HepG2 (cell line): Measurements from ENCODE around the gene TKFC. TPM values are rescaled to one million over a fixed set of nuclear protein-coding genes. Genes with fewer than 3 reads are reported as not detected.
A peak's percentile ranks its signal among the peaks of the same experiment; 100 is the strongest.

Experiments
- ARID3A ChIP-seq: IDR thresholded peaks from 2 replicates; pipeline ENCODE4 v1.6.1; 2012; ENCODE audit warnings: low read depth, low read length, improper control_type of control experiment
- ARID5B ChIP-seq: IDR thresholded peaks from 2 replicates; pipeline ENCODE4 v1.4.0; 2020; ENCODE audit warnings: mild to moderate bottlenecking, missing genetic modification reagents
- ESRRA ChIP-seq: sonication (generic); formaldehyde crosslinking; IDR thresholded peaks from 2 replicates; pipeline ENCODE4 v1.5.1; 2020; ENCODE audit warnings: mild to moderate bottlenecking, low read depth, missing genetic modification reagents
- GFI1 ChIP-seq: sonication (generic); formaldehyde crosslinking; IDR thresholded peaks from 2 replicates; pipeline ENCODE4 v1.5.0; 2020; ENCODE audit warnings: missing genetic modification reagents, mild to moderate bottlenecking, borderline replicate concordance
- MAZ ChIP-seq, 2 experiments: sonication (generic) in 1 of 2; formaldehyde crosslinking in 1 of 2; IDR thresholded peaks; 2 replicates each; pipeline versions ENCODE4 v1.5.0 to v1.6.1; 2012 to 2020; ENCODE audit warnings: low read depth in 2 of 2, mild to moderate bottlenecking in 2 of 2, borderline replicate concordance in 1 of 2, improper control_type of control experiment in 1 of 2, low read length in 1 of 2, missing genetic modification reagents in 1 of 2, moderate library complexity in 1 of 2
- NCOA1 ChIP-seq: sonication (generic); formaldehyde crosslinking; IDR thresholded peaks from 2 replicates; pipeline ENCODE4 v1.9.0; 2021; ENCODE audit warnings: missing genetic modification reagents
- RELA ChIP-seq: sonication (generic); formaldehyde crosslinking; IDR thresholded peaks from 2 replicates; pipeline ENCODE4 v1.4.0; 2020; ENCODE audit warnings: missing genetic modification reagents
- SRSF1 ChIP-seq: fragments of 200-400 bp; formaldehyde crosslinking; optimal IDR thresholded peaks from 2 replicates; pipeline ENCODE3; 2017; ENCODE audit warnings: mild to moderate bottlenecking, low read depth, low read length, moderate library complexity
- THAP9 ChIP-seq: sonication (generic); formaldehyde crosslinking; IDR thresholded peaks from 2 replicates; pipeline ENCODE4; 2020; ENCODE audit warnings: missing genetic modification reagents, mild to moderate bottlenecking, borderline replicate concordance
- THYN1 ChIP-seq: sonication (generic); formaldehyde crosslinking; IDR thresholded peaks from 2 replicates; pipeline ENCODE4 v1.8.1; 2023; ENCODE audit warnings: low read depth, mild to moderate bottlenecking, moderate library complexity, missing genetic modification reagents, borderline replicate concordance
- YY1 ChIP-seq: IDR thresholded peaks from 2 replicates; pipeline ENCODE4 v1.6.1; 2011; ENCODE audit warnings: low read length, low read depth, moderate library complexity, mild to moderate bottlenecking; ENCODE audit not compliant: insufficient read depth, insufficient replicate concordance
- ZMYM4 ChIP-seq: sonication (generic); formaldehyde crosslinking; IDR thresholded peaks from 2 replicates; pipeline ENCODE4 v1.8.1; 2023; ENCODE audit warnings: mild to moderate bottlenecking, missing genetic modification reagents
- ZNF263 ChIP-seq: sonication (generic); formaldehyde crosslinking; IDR thresholded peaks from 2 replicates; pipeline ENCODE4 v1.4.0; 2020; ENCODE audit warnings: missing genetic modification reagents
- ZNF451 ChIP-seq: sonication (generic); formaldehyde crosslinking; IDR thresholded peaks from 2 replicates; pipeline ENCODE4 v1.5.0; 2020; ENCODE audit warnings: mild to moderate bottlenecking, missing genetic modification reagents
- ZNF460 ChIP-seq: sonication (generic); formaldehyde crosslinking; IDR thresholded peaks from 2 replicates; pipeline ENCODE4 v1.5.1; 2020; ENCODE audit warnings: missing genetic modification reagents, mild to moderate bottlenecking, borderline replicate concordance
- ZNF484 ChIP-seq: sonication (generic); formaldehyde crosslinking; IDR thresholded peaks from 2 replicates; pipeline ENCODE4 v1.5.1; 2020; ENCODE audit warnings: mild to moderate bottlenecking, low read depth, missing genetic modification reagents, borderline replicate concordance
- ZNF496 ChIP-seq: sonication (generic); formaldehyde crosslinking; IDR thresholded peaks from 2 replicates; pipeline ENCODE4 v1.8.1; 2023; ENCODE audit warnings: mild to moderate bottlenecking, moderate library complexity, missing genetic modification reagents; ENCODE audit not compliant: insufficient replicate concordance
- ZNF563 ChIP-seq: sonication (generic); formaldehyde crosslinking; IDR thresholded peaks from 2 replicates; pipeline ENCODE4 v1.8.0; 2022; ENCODE audit warnings: mild to moderate bottlenecking, moderate library complexity, missing genetic modification reagents
- ZNF670 ChIP-seq: sonication (generic); formaldehyde crosslinking; IDR thresholded peaks from 2 replicates; pipeline ENCODE4 v1.8.0; 2022; ENCODE audit warnings: mild to moderate bottlenecking, missing genetic modification reagents, borderline replicate concordance
- ZNF781 ChIP-seq: sonication (generic); formaldehyde crosslinking; IDR thresholded peaks from 2 replicates; pipeline ENCODE4 v1.5.1; 2020; ENCODE audit warnings: borderline replicate concordance, mild to moderate bottlenecking, missing genetic modification reagents; ENCODE audit errors: not compliant biosample characterization
- polyA plus RNA-seq, 8 experiments: library from polyadenylated mRNA; depleted of rRNA in 3 of 8; stranded (reverse) in 7 of 8; unstranded in 1 of 8; fragments of >200 nt; fragmentation: Illumina TruSeq in 4 of 8; extraction: Trizol in 4 of 8; gene quantifications; 2 replicates each; pipeline versions ENCODE4 v1.2.1 to v1.2.3, GENCODE V29; 2011 to 2016; ENCODE audit warnings: low read depth in 4 of 8, missing spikeins in 1 of 8, mixed read lengths in 1 of 8; ENCODE audit not compliant: insufficient read depth in 1 of 8
- total RNA-seq, 5 experiments: library from RNA; depleted of rRNA; stranded (reverse); fragments of >200 nt; fragmentation: Illumina TruSeq; extraction: Trizol; gene quantifications; 2 replicates each; pipeline ENCODE4 v1.2.3, GENCODE V29; 2016; ENCODE audit warnings: low read depth in 1 of 5

TKFC gene
- total and polyA plus RNA-seq, 2 of the 13 experiments (the other 11 are each of a cell fraction or from before 2014, with no cell fraction given), result 147 to 197 TPM

- TF ChIP-seq YY1 (peak; percentile 45), THYN1 (CRISPR knock-in tag) (no peak), ARID3A (no peak), ARID5B (CRISPR knock-in tag) (peak; percentile 27; the same call in 1 of the 2 replicates), ZMYM4 (no peak), RELA (CRISPR knock-in tag) (no peak), SRSF1 (no peak), ZNF451 (CRISPR knock-in tag) (no peak), ZNF460 (CRISPR knock-in tag) (no peak), ZNF496 (no peak), THAP9 (CRISPR knock-in tag) (no peak), MAZ (IDR thresholded peaks at IDR 0.05; ENCODE audit: borderline replicate concordance, low read depth, low read length) (no peak), MAZ (CRISPR knock-in tag; IDR thresholded peaks at IDR 0.05; ENCODE audit: low read depth) (peak; percentile 52; the same call in 1 of the 2 replicates), ZNF781 (no peak), ZNF263 (CRISPR knock-in tag) (0 out of 2 replicates have a peak, but pooled peaks have one; percentile 28), GFI1 (CRISPR knock-in tag) (no peak), ZNF563 (no peak), ZNF484 (no peak), NCOA1 (no peak), ESRRA (CRISPR knock-in tag) (no peak), ZNF670 (CRISPR knock-in tag) (no peak)
These were observed 3.3 kb downstream of the TKFC start (continued) for GRCh38 chr11:61336171-61336935.
